ENCODE results near the gene IGFBP1.

The IGFBP1 gene

GRCh38 chr7:45910855-45911254, 22.6 kb downstream of the IGFBP1 start:
- no peaks in the 10 kb centered on the region for H3K36me3 ChIP-seq (ENCODE audit: control insufficient read depth in 2 of 2, insufficient read depth in 2 of 2, low read length in 2 of 2)
- H3K9me3 ChIP-seq (ENCODE audit: control insufficient read depth in 2 of 2, low read length in 2 of 2) = no peaks in the 10 kb centered on the region
- no peak overlapping the region for H3K9ac ChIP-seq (ENCODE audit: low read length in 2 of 2)
- no peak overlapping the region for H3K27ac ChIP-seq (ENCODE audit: low read length)
- peaks cover 0 to 2% of the 10 kb centered on the region in 2 donors for H3K27me3 ChIP-seq (ENCODE audit: control insufficient read depth in 1 of 2, insufficient read depth in 2 of 2, low read length in 2 of 2)
- no peak overlapping the region for H3K4me3 ChIP-seq (ENCODE audit: low read length in 2 of 2)
- no peaks in the 10 kb centered on the region for H3K4me1 ChIP-seq (ENCODE audit: control insufficient read depth, insufficient read depth, low read length)

GRCh38 chr7:45911311-45911710, 23.0 kb downstream of the IGFBP1 start:
- H3K9ac ChIP-seq (ENCODE audit: low read length in 2 of 2) = no peak overlapping the region
- H3K36me3 ChIP-seq (ENCODE audit: control insufficient read depth in 2 of 2, insufficient read depth in 2 of 2, low read length in 2 of 2) = no peaks in the 10 kb centered on the region
- no peak overlapping the region for H3K27ac ChIP-seq (ENCODE audit: low read length)
- no peaks in the 10 kb centered on the region for H3K4me1 ChIP-seq (ENCODE audit: control insufficient read depth, insufficient read depth, low read length)
- no peak overlapping the region for H3K4me3 ChIP-seq (ENCODE audit: low read length in 2 of 2)
- H3K27me3 ChIP-seq (ENCODE audit: control insufficient read depth in 1 of 2, insufficient read depth in 2 of 2, low read length in 2 of 2) = peaks cover 1 to 2% of the 10 kb centered on the region in 2 donors
- H3K9me3 ChIP-seq (ENCODE audit: control insufficient read depth in 2 of 2, low read length in 2 of 2) = no peaks in the 10 kb centered on the region

GRCh38 chr7:45912972-45913371, 24.7 kb downstream of the IGFBP1 start:
- H3K36me3 ChIP-seq (ENCODE audit: control insufficient read depth in 2 of 2, insufficient read depth in 2 of 2, low read length in 2 of 2) = no peaks in the 10 kb centered on the region
- H3K4me3 ChIP-seq (ENCODE audit: low read length in 2 of 2) = no peak overlapping the region
- H3K4me1 ChIP-seq (ENCODE audit: control insufficient read depth, insufficient read depth, low read length) = peaks cover 3% of the 10 kb centered on the region
- no peak overlapping the region for H3K27ac ChIP-seq (ENCODE audit: low read length)
- no peak overlapping the region for H3K9ac ChIP-seq (ENCODE audit: low read length in 2 of 2)
- H3K9me3 ChIP-seq (ENCODE audit: control insufficient read depth in 2 of 2, low read length in 2 of 2) = no peaks in the 10 kb centered on the region
- H3K27me3 ChIP-seq (ENCODE audit: control insufficient read depth in 1 of 2, insufficient read depth in 2 of 2, low read length in 2 of 2) = peaks cover 6% of the 10 kb centered on the region in 2 donors

GRCh38 chr7:45914911-45915310, 26.6 kb downstream of the IGFBP1 start:
- Histone ChIP-seq H3K36me3 (ENCODE audit: control insufficient read depth in 2 of 2, insufficient read depth in 2 of 2, low read length in 2 of 2) (no peaks in the 10 kb centered on the region), H3K27me3 (ENCODE audit: control insufficient read depth in 1 of 2, insufficient read depth in 2 of 2, low read length in 2 of 2) (peaks cover 16 to 24% of the 10 kb centered on the region in 2 donors), H3K4me3 (ENCODE audit: low read length in 2 of 2) (no peak overlapping the region), H3K9ac (ENCODE audit: low read length in 2 of 2) (no peak overlapping the region), H3K4me1 (ENCODE audit: control insufficient read depth, insufficient read depth, low read length) (peaks cover 7% of the 10 kb centered on the region), H3K9me3 (ENCODE audit: control insufficient read depth in 2 of 2, low read length in 2 of 2) (no peaks in the 10 kb centered on the region), H3K27ac (ENCODE audit: low read length) (no peak overlapping the region)

- no peak overlapping the region for H3K4me3 ChIP-seq (ENCODE audit: low read length in 2 of 2)
- no peaks in the 10 kb centered on the region for H3K36me3 ChIP-seq (ENCODE audit: control insufficient read depth in 2 of 2, insufficient read depth in 2 of 2, low read length in 2 of 2)
- H3K9me3 ChIP-seq (ENCODE audit: control insufficient read depth in 2 of 2, low read length in 2 of 2) = no peaks in the 10 kb centered on the region
- H3K9ac ChIP-seq (ENCODE audit: low read length in 2 of 2) = no peak overlapping the region
- peaks cover 19 to 31% of the 10 kb centered on the region in 2 donors for H3K27me3 ChIP-seq (ENCODE audit: control insufficient read depth in 1 of 2, insufficient read depth in 2 of 2, low read length in 2 of 2)
- H3K27ac ChIP-seq (ENCODE audit: low read length) = no peak overlapping the region
- peaks cover 14% of the 10 kb centered on the region for H3K4me1 ChIP-seq (ENCODE audit: control insufficient read depth, insufficient read depth, low read length)
Measured at GRCh38 chr7:45915606-45916005, 27.3 kb downstream of the IGFBP1 start.

GRCh38 chr7:45917064-45917463, 28.8 kb downstream of the IGFBP1 start:
- no peaks in the 10 kb centered on the region for H3K9me3 ChIP-seq (ENCODE audit: control insufficient read depth in 2 of 2, low read length in 2 of 2)
- H3K4me3 ChIP-seq (ENCODE audit: low read length in 2 of 2) = no peak overlapping the region
- H3K9ac ChIP-seq (ENCODE audit: low read length in 2 of 2) = no peak overlapping the region
- H3K36me3 ChIP-seq (ENCODE audit: control insufficient read depth in 2 of 2, insufficient read depth in 2 of 2, low read length in 2 of 2) = no peaks in the 10 kb centered on the region
- H3K27me3 ChIP-seq (ENCODE audit: control insufficient read depth in 1 of 2, insufficient read depth in 2 of 2, low read length in 2 of 2) = peaks cover 23 to 42% of the 10 kb centered on the region in 2 donors
- H3K4me1 ChIP-seq (ENCODE audit: control insufficient read depth, insufficient read depth, low read length) = peaks cover 21% of the 10 kb centered on the region
- H3K27ac ChIP-seq (ENCODE audit: low read length) = no peak overlapping the region

- Histone ChIP-seq H3K27me3 (ENCODE audit: control insufficient read depth in 1 of 2, insufficient read depth in 2 of 2, low read length in 2 of 2) (peaks cover 27 to 48% of the 10 kb centered on the region in 2 donors), H3K9me3 (ENCODE audit: control insufficient read depth in 2 of 2, low read length in 2 of 2) (no peaks in the 10 kb centered on the region), H3K9ac (ENCODE audit: low read length in 2 of 2) (no peak overlapping the region), H3K4me3 (ENCODE audit: low read length in 2 of 2) (peak overlapping the region in 1 of 2 donors; percentile 32), H3K4me1 (ENCODE audit: control insufficient read depth, insufficient read depth, low read length) (peaks cover 24% of the 10 kb centered on the region), H3K36me3 (ENCODE audit: control insufficient read depth in 2 of 2, insufficient read depth in 2 of 2, low read length in 2 of 2) (no peaks in the 10 kb centered on the region), H3K27ac (ENCODE audit: low read length) (no peak overlapping the region)
Measured at GRCh38 chr7:45917658-45918057, 29.4 kb downstream of the IGFBP1 start.

- Histone ChIP-seq H3K4me3 (ENCODE audit: low read length in 2 of 2) (no peak overlapping the region), H3K9ac (ENCODE audit: low read length in 2 of 2) (no peak overlapping the region), H3K36me3 (ENCODE audit: control insufficient read depth in 2 of 2, insufficient read depth in 2 of 2, low read length in 2 of 2) (no peaks in the 10 kb centered on the region), H3K27ac (ENCODE audit: low read length) (no peak overlapping the region), H3K9me3 (ENCODE audit: control insufficient read depth in 2 of 2, low read length in 2 of 2) (no peaks in the 10 kb centered on the region), H3K27me3 (ENCODE audit: control insufficient read depth in 1 of 2, insufficient read depth in 2 of 2, low read length in 2 of 2) (peaks cover 32 to 53% of the 10 kb centered on the region in 2 donors), H3K4me1 (ENCODE audit: control insufficient read depth, insufficient read depth, low read length) (peaks cover 29% of the 10 kb centered on the region)
Measured at GRCh38 chr7:45918556-45918955, 30.3 kb downstream of the IGFBP1 start.

- peak overlapping the region in 1 of 2 donors; percentile 75 for H3K4me3 ChIP-seq (ENCODE audit: low read length in 2 of 2)
- H3K9ac ChIP-seq (ENCODE audit: low read length in 2 of 2) = no peak overlapping the region
- peaks cover 29% of the 10 kb centered on the region for H3K4me1 ChIP-seq (ENCODE audit: control insufficient read depth, insufficient read depth, low read length)
- H3K9me3 ChIP-seq (ENCODE audit: control insufficient read depth in 2 of 2, low read length in 2 of 2) = no peaks in the 10 kb centered on the region
- no peak overlapping the region for H3K27ac ChIP-seq (ENCODE audit: low read length)
- no peaks in the 10 kb centered on the region for H3K36me3 ChIP-seq (ENCODE audit: control insufficient read depth in 2 of 2, insufficient read depth in 2 of 2, low read length in 2 of 2)
- peaks cover 32 to 53% of the 10 kb centered on the region in 2 donors for H3K27me3 ChIP-seq (ENCODE audit: control insufficient read depth in 1 of 2, insufficient read depth in 2 of 2, low read length in 2 of 2)
Measured at GRCh38 chr7:45919231-45919784, 31.0 kb downstream of the IGFBP1 start.

- peak overlapping the region; percentile 30 to 75 for H3K4me3 ChIP-seq (ENCODE audit: low read length in 2 of 2)
- no peak overlapping the region for H3K27ac ChIP-seq (ENCODE audit: low read length)
- H3K27me3 ChIP-seq (ENCODE audit: control insufficient read depth in 1 of 2, insufficient read depth in 2 of 2, low read length in 2 of 2) = peaks cover 32 to 53% of the 10 kb centered on the region in 2 donors
- H3K9me3 ChIP-seq (ENCODE audit: control insufficient read depth in 2 of 2, low read length in 2 of 2) = no peaks in the 10 kb centered on the region
- H3K9ac ChIP-seq (ENCODE audit: low read length in 2 of 2) = no peak overlapping the region
- H3K36me3 ChIP-seq (ENCODE audit: control insufficient read depth in 2 of 2, insufficient read depth in 2 of 2, low read length in 2 of 2) = no peaks in the 10 kb centered on the region
- H3K4me1 ChIP-seq (ENCODE audit: control insufficient read depth, insufficient read depth, low read length) = peaks cover 29% of the 10 kb centered on the region
Measured at GRCh38 chr7:45919993-45920459, 31.7 kb downstream of the IGFBP1 start.

GRCh38 chr7:45920502-45921380, 32.5 kb downstream of the IGFBP1 start, which contains the start of gene IGFBP3:
IGFBP3 (minus strand) TSS chr7:45921272; CDS start chr7:45921140, 132 bp downstream.
- peaks cover 29% of the 10 kb centered on the region for H3K4me1 ChIP-seq (ENCODE audit: control insufficient read depth, insufficient read depth, low read length)

More at GRCh38 chr7:45920502-45921380, 32.5 kb downstream of the IGFBP1 start, which contains the start of gene IGFBP3:
- peaks cover 32 to 53% of the 10 kb centered on the region in 2 donors for H3K27me3 ChIP-seq (ENCODE audit: control insufficient read depth in 1 of 2, insufficient read depth in 2 of 2, low read length in 2 of 2)
- no peak within 1 kb of the TSS for H3K27ac ChIP-seq (ENCODE audit: low read length)
- H3K36me3 ChIP-seq (ENCODE audit: control insufficient read depth in 2 of 2, insufficient read depth in 2 of 2, low read length in 2 of 2) = no peaks in the 10 kb centered on the region
- peak within 1 kb of the TSS; percentile 42 to 75 for H3K4me3 ChIP-seq (ENCODE audit: low read length in 2 of 2)
- no peak within 1 kb of the TSS for H3K9ac ChIP-seq (ENCODE audit: low read length in 2 of 2)
- H3K9me3 ChIP-seq (ENCODE audit: control insufficient read depth in 2 of 2, low read length in 2 of 2) = no peaks in the 10 kb centered on the region

Data from stomach smooth muscle (tissue), 2 donors.